Measurements from ENCODE around the gene ADPRS.

ADPRS gene

DNA sequence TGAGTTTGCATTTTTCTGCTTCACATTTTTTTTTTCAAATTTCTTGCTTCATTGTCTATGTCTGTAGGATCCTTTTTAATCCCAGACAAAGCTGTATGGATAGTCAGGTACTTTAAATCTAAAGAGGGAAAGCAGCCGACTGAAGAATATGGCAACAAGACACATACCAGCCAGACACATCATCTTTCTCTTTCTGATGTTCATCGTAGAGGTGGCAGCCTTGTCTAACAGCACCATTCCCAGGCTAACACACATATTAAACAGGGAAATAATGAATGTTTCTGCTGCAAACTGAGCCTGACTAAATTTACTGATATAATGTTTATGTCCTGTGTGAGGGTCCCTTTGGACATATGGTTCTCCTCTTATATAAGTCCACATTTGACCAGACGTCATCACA, 8.5 kb upstream of the ADPRS start:
- no peaks in the 10 kb centered on the region for H3K9me3 ChIP-seq (ENCODE audit: control insufficient read depth in 2 of 2, low read length in 2 of 2)
- H3K4me1 ChIP-seq (ENCODE audit: control insufficient read depth, insufficient read depth, low read length), result peaks cover 15% of the 10 kb centered on the region
- H3K36me3 ChIP-seq (ENCODE audit: control insufficient read depth in 2 of 2, insufficient read depth in 2 of 2, low read length in 2 of 2), result no peaks in the 10 kb centered on the region
- H3K27ac ChIP-seq (ENCODE audit: low read length), result no peak overlapping the region
- no peak overlapping the region for H3K4me3 ChIP-seq (ENCODE audit: low read length in 2 of 2)
- H3K9ac ChIP-seq (ENCODE audit: low read length in 2 of 2), result no peak overlapping the region
- H3K27me3 ChIP-seq (ENCODE audit: control insufficient read depth in 1 of 2, insufficient read depth in 2 of 2, low read length in 2 of 2), result peaks cover 7 to 10% of the 10 kb centered on the region in 2 donors

DNA sequence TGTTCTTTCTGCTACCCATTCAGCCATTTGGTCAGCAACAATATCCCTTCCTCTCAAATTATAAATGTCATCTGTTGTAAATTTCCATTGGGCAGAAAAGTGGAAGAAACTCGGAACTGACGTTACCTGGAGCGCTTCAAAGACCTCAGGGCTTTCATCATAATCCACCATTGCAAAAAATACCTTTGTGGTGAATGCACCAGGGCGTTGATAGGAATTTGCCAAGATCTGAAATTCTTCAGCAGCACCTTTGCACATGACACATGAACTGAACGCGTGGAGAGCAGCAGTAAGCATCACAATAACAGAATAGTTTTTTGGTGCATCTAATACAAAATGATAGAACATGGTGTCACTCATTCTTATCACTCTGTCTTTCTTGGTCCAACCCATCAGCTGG, 7.9 kb upstream of the ADPRS start:
- H3K27ac ChIP-seq (ENCODE audit: low read length), result no peak overlapping the region
- no peaks in the 10 kb centered on the region for H3K9me3 ChIP-seq (ENCODE audit: control insufficient read depth in 2 of 2, low read length in 2 of 2)
- peaks cover 15% of the 10 kb centered on the region for H3K4me1 ChIP-seq (ENCODE audit: control insufficient read depth, insufficient read depth, low read length)
- no peak overlapping the region for H3K9ac ChIP-seq (ENCODE audit: low read length in 2 of 2)
- H3K36me3 ChIP-seq (ENCODE audit: control insufficient read depth in 2 of 2, insufficient read depth in 2 of 2, low read length in 2 of 2), result no peaks in the 10 kb centered on the region
- H3K27me3 ChIP-seq (ENCODE audit: control insufficient read depth in 1 of 2, insufficient read depth in 2 of 2, low read length in 2 of 2), result peaks cover 7 to 13% of the 10 kb centered on the region in 2 donors
- H3K4me3 ChIP-seq (ENCODE audit: low read length in 2 of 2), result no peak overlapping the region

DNA sequence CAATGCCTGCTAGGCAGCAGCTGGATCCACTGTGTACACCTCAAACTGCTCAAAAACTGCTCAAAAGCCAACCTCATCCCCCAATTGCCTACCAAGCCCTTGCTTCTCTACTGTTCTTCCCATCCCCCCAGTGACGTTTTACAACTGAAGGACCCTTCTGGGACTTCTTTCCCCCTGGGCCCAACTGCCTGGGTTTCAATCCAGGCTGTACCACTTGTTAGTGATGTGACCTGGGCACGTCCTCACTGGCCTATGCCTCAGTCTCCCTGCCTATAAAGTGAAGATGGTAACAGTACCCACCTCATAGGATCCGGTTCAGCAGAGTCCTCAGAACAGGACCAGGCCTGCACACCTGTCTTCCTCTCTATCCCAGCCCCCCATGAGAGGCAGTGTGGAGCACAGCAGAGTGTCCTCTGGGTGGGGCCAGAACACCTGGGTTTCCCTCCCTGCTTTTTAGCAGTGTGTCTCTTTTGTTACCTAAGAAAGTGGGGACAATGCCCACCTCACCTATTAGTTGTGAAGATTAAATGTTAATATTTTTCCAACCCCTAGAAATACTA, 6.7 kb upstream of the ADPRS start:
- Histone ChIP-seq H3K27me3 (ENCODE audit: control insufficient read depth in 1 of 2, insufficient read depth in 2 of 2, low read length in 2 of 2) (peaks cover 11 to 17% of the 10 kb centered on the region in 2 donors), H3K9ac (ENCODE audit: low read length in 2 of 2) (no peak overlapping the region), H3K4me3 (ENCODE audit: low read length in 2 of 2) (no peak overlapping the region), H3K36me3 (ENCODE audit: control insufficient read depth in 2 of 2, insufficient read depth in 2 of 2, low read length in 2 of 2) (no peaks in the 10 kb centered on the region), H3K27ac (ENCODE audit: low read length) (no peak overlapping the region), H3K9me3 (ENCODE audit: control insufficient read depth in 2 of 2, low read length in 2 of 2) (no peaks in the 10 kb centered on the region), H3K4me1 (ENCODE audit: control insufficient read depth, insufficient read depth, low read length) (peaks cover 17% of the 10 kb centered on the region)

DNA sequence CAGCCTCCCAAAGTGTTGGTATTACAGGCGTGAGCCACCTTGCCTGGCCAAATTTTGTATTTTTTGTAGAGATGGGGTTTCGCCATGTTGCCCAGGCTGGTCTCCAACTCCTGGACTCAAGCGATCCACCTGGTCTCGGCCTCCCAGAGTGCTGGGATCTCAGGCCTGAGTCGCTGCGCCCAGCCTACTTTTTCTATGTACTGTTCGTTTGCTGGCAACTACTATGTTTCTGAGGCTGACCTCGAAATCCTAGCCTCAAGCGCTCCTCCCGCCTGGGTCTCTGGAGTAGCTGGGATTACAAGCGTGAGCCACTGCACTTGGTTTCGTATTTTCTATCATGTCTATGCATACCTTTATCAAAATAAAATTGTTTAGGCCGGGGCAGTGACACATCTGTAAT, 5.5 kb upstream of the ADPRS start:
- Histone ChIP-seq H3K4me1 (ENCODE audit: control insufficient read depth, insufficient read depth, low read length) (peaks cover 20% of the 10 kb centered on the region), H3K27ac (ENCODE audit: low read length) (no peak overlapping the region), H3K36me3 (ENCODE audit: control insufficient read depth in 2 of 2, insufficient read depth in 2 of 2, low read length in 2 of 2) (no peaks in the 10 kb centered on the region)

DNA sequence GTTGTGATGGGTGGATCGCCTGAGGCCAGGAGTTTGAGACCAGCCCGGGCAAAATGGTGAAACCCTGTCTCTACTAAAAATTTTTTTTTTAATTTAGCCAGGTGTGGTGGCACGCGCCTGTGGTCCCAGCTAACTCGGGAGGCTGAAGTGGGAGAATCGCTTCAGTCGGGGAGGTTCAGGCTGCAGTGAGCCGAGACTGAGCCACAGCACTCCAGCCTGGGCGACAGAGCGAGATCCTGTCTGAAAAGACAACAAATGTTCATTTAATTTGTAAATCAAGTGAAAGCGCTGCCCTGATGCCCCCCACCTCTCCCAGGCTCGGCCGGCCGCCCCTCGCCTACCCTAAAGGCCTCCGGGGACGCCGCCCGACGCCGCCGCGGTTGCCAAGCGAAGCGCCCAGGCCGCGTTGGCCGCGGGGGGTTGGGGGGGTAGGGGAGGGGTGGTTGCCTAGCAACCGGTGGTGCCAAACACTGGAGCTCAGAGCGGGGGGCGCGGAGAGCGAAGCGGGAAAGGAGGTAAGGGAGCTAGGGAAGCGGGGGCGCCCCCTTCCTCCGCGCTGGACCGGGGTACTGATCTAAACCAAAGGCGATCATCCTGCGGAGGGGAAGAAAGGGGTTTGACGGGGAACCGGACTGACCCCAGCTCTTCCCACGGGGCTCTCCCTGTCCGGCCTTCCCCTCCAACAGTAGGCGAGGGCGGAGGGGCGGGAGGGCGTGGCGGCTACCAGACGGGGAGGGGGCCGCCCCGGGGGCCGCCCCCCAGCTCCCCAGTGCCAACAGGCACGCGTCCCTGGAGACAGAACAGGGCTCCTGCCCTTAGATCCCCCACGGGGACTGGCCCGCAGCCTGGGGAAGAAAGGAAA, 4.8 kb upstream of the ADPRS start, which contains the start of gene TEKT2:
TEKT2 (plus strand) TSS at position 460 of the 862 bp plus-strand sequence. CDS start 828 bp downstream, outside the sequence.
- H3K9ac ChIP-seq (ENCODE audit: low read length in 2 of 2), result peak within 1 kb of the TSS in 1 of 2 donors; percentile 42
- H3K4me3 ChIP-seq (ENCODE audit: low read length in 2 of 2), result peak within 1 kb of the TSS; percentile 53 to 67
- H3K27me3 ChIP-seq (ENCODE audit: control insufficient read depth in 1 of 2, insufficient read depth in 2 of 2, low read length in 2 of 2), result peaks cover 11 to 17% of the 10 kb centered on the region in 2 donors
- no peaks in the 10 kb centered on the region for H3K9me3 ChIP-seq (ENCODE audit: control insufficient read depth in 2 of 2, low read length in 2 of 2)
- peaks cover 24% of the 10 kb centered on the region for H3K4me1 ChIP-seq (ENCODE audit: control insufficient read depth, insufficient read depth, low read length)
- no peak within 1 kb of the TSS for H3K27ac ChIP-seq (ENCODE audit: low read length)
- no peaks in the 10 kb centered on the region for H3K36me3 ChIP-seq (ENCODE audit: control insufficient read depth in 2 of 2, insufficient read depth in 2 of 2, low read length in 2 of 2)

More for the DNA sequence above, 5.5 kb upstream of the ADPRS start:
- Histone ChIP-seq H3K9ac (ENCODE audit: low read length in 2 of 2) (no peak overlapping the region), H3K4me3 (ENCODE audit: low read length in 2 of 2) (no peak overlapping the region), H3K9me3 (ENCODE audit: control insufficient read depth in 2 of 2, low read length in 2 of 2) (no peaks in the 10 kb centered on the region), H3K27me3 (ENCODE audit: control insufficient read depth in 1 of 2, insufficient read depth in 2 of 2, low read length in 2 of 2) (peaks cover 11 to 17% of the 10 kb centered on the region in 2 donors)

DNA sequence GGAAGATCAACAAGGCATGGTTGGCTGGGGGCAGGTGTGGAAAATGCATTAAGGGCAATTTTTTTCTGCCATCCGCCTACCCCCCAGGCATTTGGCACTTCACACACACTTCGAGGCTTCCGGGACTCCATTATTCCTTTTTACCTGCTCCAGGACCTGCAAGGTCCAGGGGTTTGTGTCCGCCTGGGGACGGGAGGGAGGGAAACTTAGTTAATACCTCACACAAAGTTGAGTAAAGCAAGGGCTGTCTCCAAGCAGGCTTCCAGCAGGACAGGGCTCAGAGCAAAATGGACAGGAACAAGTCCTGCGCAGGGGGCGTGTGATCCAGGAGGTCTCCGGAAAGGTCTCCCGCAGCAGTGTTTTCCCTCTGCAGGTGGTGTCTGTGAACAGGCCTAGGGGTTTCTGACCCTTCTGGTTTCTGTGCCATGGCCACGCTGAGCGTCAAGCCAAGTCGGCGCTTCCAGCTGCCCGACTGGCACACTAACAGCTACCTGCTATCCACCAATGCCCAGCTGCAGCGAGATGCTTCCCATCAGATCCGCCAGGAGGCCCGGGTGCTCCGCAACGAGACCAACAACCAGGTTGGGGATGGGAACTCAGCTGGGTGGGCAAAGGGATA, 4.1 kb upstream of the ADPRS start:
- peaks cover 11 to 17% of the 10 kb centered on the region in 2 donors for H3K27me3 ChIP-seq (ENCODE audit: control insufficient read depth in 1 of 2, insufficient read depth in 2 of 2, low read length in 2 of 2)
- peaks cover 29% of the 10 kb centered on the region for H3K4me1 ChIP-seq (ENCODE audit: control insufficient read depth, insufficient read depth, low read length)
- peak overlapping the region in 1 of 2 donors; percentile 42 for H3K9ac ChIP-seq (ENCODE audit: low read length in 2 of 2)
- no peaks in the 10 kb centered on the region for H3K36me3 ChIP-seq (ENCODE audit: control insufficient read depth in 2 of 2, insufficient read depth in 2 of 2, low read length in 2 of 2)
- H3K27ac ChIP-seq (ENCODE audit: low read length), result no peak overlapping the region
- no peaks in the 10 kb centered on the region for H3K9me3 ChIP-seq (ENCODE audit: control insufficient read depth in 2 of 2, low read length in 2 of 2)
- H3K4me3 ChIP-seq (ENCODE audit: low read length in 2 of 2), result peak overlapping the region; percentile 53 to 67

DNA sequence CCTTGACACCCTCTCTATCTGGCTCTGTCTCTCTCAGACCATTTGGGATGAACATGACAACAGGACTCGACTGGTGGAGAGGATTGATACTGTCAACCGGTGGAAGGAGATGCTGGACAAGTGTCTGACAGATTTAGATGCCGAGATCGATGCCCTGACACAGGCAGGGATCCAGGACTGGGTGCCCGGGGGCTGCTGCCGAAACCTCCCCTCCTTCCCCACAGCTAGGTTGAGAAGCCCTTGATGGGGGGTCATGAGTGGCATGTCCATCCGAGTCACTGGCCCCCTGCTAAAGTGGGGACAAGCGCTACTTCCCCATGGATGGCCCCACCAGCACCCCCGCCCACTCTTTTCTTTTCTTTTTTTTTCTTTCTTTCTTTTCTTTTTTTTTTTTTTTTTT, 3.6 kb upstream of the ADPRS start:
- H3K9ac ChIP-seq (ENCODE audit: low read length in 2 of 2), result no peak overlapping the region
- H3K9me3 ChIP-seq (ENCODE audit: control insufficient read depth in 2 of 2, low read length in 2 of 2), result no peaks in the 10 kb centered on the region
- H3K36me3 ChIP-seq (ENCODE audit: control insufficient read depth in 2 of 2, insufficient read depth in 2 of 2, low read length in 2 of 2), result no peaks in the 10 kb centered on the region
- no peak overlapping the region for H3K27ac ChIP-seq (ENCODE audit: low read length)
- H3K4me3 ChIP-seq (ENCODE audit: low read length in 2 of 2), result no peak overlapping the region
- H3K4me1 ChIP-seq (ENCODE audit: control insufficient read depth, insufficient read depth, low read length), result peaks cover 32% of the 10 kb centered on the region
- H3K27me3 ChIP-seq (ENCODE audit: control insufficient read depth in 1 of 2, insufficient read depth in 2 of 2, low read length in 2 of 2), result peaks cover 11 to 17% of the 10 kb centered on the region in 2 donors

DNA sequence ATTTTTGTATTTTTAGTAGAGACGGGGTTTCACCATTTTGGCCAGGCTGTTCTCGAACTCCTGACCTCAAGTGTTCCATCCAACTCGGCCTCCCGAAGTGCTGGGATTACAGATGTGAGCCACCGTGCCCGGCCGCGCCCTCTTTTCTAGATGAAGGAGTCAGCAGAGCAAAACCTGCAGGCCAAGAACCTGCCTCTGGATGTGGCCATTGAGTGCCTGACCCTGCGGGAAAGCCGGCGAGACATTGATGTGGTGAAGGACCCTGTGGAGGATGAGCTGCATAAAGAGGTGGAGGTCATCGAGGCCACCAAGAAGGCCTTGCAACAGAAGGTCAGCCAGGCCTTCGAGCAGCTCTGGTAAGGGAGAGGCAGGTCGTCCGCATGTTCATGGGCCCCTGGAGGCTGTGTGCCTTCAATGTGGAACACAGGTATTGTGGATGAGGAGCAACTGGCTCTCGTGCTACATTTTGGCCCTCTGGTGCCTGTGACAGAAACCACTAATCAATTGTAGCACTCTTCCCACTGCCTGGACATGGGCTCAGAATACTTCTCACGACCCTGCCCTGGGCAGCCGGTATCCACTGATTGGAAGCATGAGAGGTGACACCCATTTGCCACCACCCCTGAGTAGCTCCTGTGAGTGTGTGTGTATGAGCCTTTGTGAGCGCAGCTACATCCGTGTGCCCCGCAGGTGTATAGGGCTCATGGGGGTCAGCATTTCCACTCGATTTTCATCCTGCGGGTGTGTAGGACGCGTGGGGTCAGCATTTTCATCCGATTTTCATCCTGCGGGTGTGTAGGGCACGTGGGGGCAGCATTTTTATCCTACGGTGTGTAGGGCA, 2.8 kb upstream of the ADPRS start:
- Histone ChIP-seq H3K9ac (ENCODE audit: low read length in 2 of 2) (no peak overlapping the region), H3K9me3 (ENCODE audit: control insufficient read depth in 2 of 2, low read length in 2 of 2) (no peaks in the 10 kb centered on the region), H3K36me3 (ENCODE audit: control insufficient read depth in 2 of 2, insufficient read depth in 2 of 2, low read length in 2 of 2) (no peaks in the 10 kb centered on the region), H3K4me1 (ENCODE audit: control insufficient read depth, insufficient read depth, low read length) (peaks cover 37% of the 10 kb centered on the region), H3K4me3 (ENCODE audit: low read length in 2 of 2) (no peak overlapping the region), H3K27ac (ENCODE audit: low read length) (no peak overlapping the region), H3K27me3 (ENCODE audit: control insufficient read depth in 1 of 2, insufficient read depth in 2 of 2, low read length in 2 of 2) (peaks cover 11 to 17% of the 10 kb centered on the region in 2 donors)

DNA sequence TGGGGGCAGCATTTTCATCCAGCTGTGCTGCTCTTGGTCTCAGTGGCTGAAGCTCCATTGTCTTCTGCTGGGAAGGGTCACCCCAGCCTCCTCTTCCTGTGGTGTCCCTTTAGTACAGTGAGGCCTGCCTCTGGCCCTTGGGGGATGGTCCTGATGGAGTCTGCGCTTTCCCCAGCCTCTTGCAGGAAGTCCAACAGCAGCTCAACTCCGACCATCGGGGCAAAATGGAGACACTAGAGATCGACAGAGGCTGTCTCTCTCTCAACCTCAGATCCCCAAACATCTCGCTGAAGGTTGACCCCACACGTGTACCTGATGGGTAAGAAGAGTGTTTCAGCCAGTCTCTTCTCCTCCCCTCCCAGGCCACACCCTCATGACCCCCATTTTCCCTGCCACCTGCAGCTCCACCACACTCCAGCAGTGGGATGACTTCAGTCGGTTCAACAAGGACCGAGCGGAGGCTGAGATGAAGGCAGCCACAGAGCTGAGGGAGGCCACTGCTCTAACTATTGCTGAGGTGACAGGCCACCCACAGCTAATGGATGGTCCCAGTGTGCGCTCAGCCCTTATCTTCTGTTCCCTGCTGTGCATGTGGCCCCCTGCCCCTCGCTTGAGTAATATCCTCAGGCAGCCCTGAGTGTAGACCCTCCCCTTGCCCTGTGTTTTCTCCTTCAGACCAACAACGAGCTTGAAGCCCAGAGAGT, 2.0 kb upstream of the ADPRS start:
- H3K9ac ChIP-seq (ENCODE audit: low read length in 2 of 2), result no peak overlapping the region
- H3K36me3 ChIP-seq (ENCODE audit: control insufficient read depth in 2 of 2, insufficient read depth in 2 of 2, low read length in 2 of 2), result peaks cover 4 to 6% of the 10 kb centered on the region in 2 donors
- H3K4me1 ChIP-seq (ENCODE audit: control insufficient read depth, insufficient read depth, low read length), result peaks cover 37% of the 10 kb centered on the region
- H3K27me3 ChIP-seq (ENCODE audit: control insufficient read depth in 1 of 2, insufficient read depth in 2 of 2, low read length in 2 of 2), result peaks cover 11 to 17% of the 10 kb centered on the region in 2 donors
- no peak overlapping the region for H3K27ac ChIP-seq (ENCODE audit: low read length)
- no peaks in the 10 kb centered on the region for H3K9me3 ChIP-seq (ENCODE audit: control insufficient read depth in 2 of 2, low read length in 2 of 2)
- H3K4me3 ChIP-seq (ENCODE audit: low read length in 2 of 2), result no peak overlapping the region

All from stomach smooth muscle (tissue), 2 donors.